Measurements from ENCODE around the gene SNTB2.

Gene SNTB2

GRCh38 chr16:69283851-69284250 is 96.9 kb downstream of the SNTB2 start:
- in situ Hi-C loops (cut with MboI; ENCODE audit: low sequenced_read_pairs): loop anchor here (25.0 kb wide), 1 partner anchor 122 kb away; no protein-coding TSS in a partner anchor

GRCh38 chr16:69285240-69285639 is 98.3 kb downstream of the SNTB2 start:
- in situ Hi-C loops (cut with MboI; ENCODE audit: low sequenced_read_pairs): loop anchor here (25.0 kb wide), 1 partner anchor 123 kb away; no protein-coding TSS in a partner anchor

GRCh38 chr16:69286941-69287713 is 100.2 kb downstream of the SNTB2 start:
- in situ Hi-C loops (cut with MboI; ENCODE audit: low sequenced_read_pairs): loop anchor here (25.0 kb wide), 1 partner anchor 125 kb away; no protein-coding TSS in a partner anchor

- in situ Hi-C loops (cut with MboI; ENCODE audit: low sequenced_read_pairs): loop anchor here (25.0 kb wide), 1 partner anchor 129 kb away; no protein-coding TSS in a partner anchor
Observed at GRCh38 chr16:69291657-69292056, 104.7 kb downstream of the SNTB2 start.

- in situ Hi-C loops (cut with MboI; ENCODE audit: low sequenced_read_pairs): loop anchor here (25.0 kb wide), 1 partner anchor 131 kb away; no protein-coding TSS in a partner anchor
Observed at GRCh38 chr16:69293401-69293800, 106.4 kb downstream of the SNTB2 start.

- in situ Hi-C loops (cut with MboI; ENCODE audit: low sequenced_read_pairs): loop anchor here (25.0 kb wide), 1 partner anchor 132 kb away; no protein-coding TSS in a partner anchor
Observed at GRCh38 chr16:69294051-69294450, 107.1 kb downstream of the SNTB2 start.

GRCh38 chr16:69296771-69297170 is 109.8 kb downstream of the SNTB2 start:
- in situ Hi-C loops (cut with MboI; ENCODE audit: low sequenced_read_pairs): loop anchor here (25.0 kb wide), 1 partner anchor 134 kb away; no protein-coding TSS in a partner anchor

- in situ Hi-C loops (cut with MboI; ENCODE audit: low sequenced_read_pairs): loop anchor here (25.0 kb wide), 1 partner anchor 136 kb away; no protein-coding TSS in a partner anchor
Observed at GRCh38 chr16:69298261-69298660, 111.3 kb downstream of the SNTB2 start.

- in situ Hi-C loops (cut with MboI; ENCODE audit: low sequenced_read_pairs): no loop called here
Observed at GRCh38 chr16:69301187-69301586, 114.2 kb downstream of the SNTB2 start.

- in situ Hi-C loops (cut with MboI; ENCODE audit: low sequenced_read_pairs): no loop called here
Observed at GRCh38 chr16:69301861-69302260, 114.9 kb downstream of the SNTB2 start.

GRCh38 chr16:69302301-69302700 is 115.3 kb downstream of the SNTB2 start:
- in situ Hi-C loops (cut with MboI; ENCODE audit: low sequenced_read_pairs): no loop called here

- in situ Hi-C loops (cut with MboI; ENCODE audit: low sequenced_read_pairs): no loop called here
Observed at GRCh38 chr16:69306031-69306430, 119.1 kb downstream of the SNTB2 start.

- in situ Hi-C loops (cut with MboI; ENCODE audit: low sequenced_read_pairs): no loop called here
Observed at GRCh38 chr16:69307091-69307490, 120.1 kb downstream of the SNTB2 start.

GRCh38 chr16:69307856-69308255 is 120.9 kb downstream of the SNTB2 start:
- in situ Hi-C loops (cut with MboI; ENCODE audit: low sequenced_read_pairs): no loop called here

- in situ Hi-C loops (cut with MboI; ENCODE audit: low sequenced_read_pairs): no loop called here
Observed at GRCh38 chr16:69309316-69309715, 122.4 kb downstream of the SNTB2 start.

GRCh38 chr16:69310653-69311532 is 123.9 kb downstream of the SNTB2 start, which contains the start of gene VPS4A:
Gene VPS4A, plus strand, starts transcription at chr16:69311350. Its CDS starts 162 bp downstream, at chr16:69311512.
- in situ Hi-C loops (cut with MboI; ENCODE audit: low sequenced_read_pairs): no loop called here

- in situ Hi-C loops (cut with MboI; ENCODE audit: low sequenced_read_pairs): no loop called here
Observed at GRCh38 chr16:69311533-69312387, 124.8 kb downstream of the SNTB2 start.

GRCh38 chr16:69313469-69313868 is 126.5 kb downstream of the SNTB2 start:
- in situ Hi-C loops (cut with MboI; ENCODE audit: low sequenced_read_pairs): no loop called here

GRCh38 chr16:69314534-69314933 is 127.6 kb downstream of the SNTB2 start:
- in situ Hi-C loops (cut with MboI; ENCODE audit: low sequenced_read_pairs): no loop called here
